Sigmoid colon (tissue), 7 donors: Measurements from ENCODE around the gene ARHGAP5. TPM values are rescaled to one million over a fixed set of nuclear protein-coding genes. Genes with fewer than 3 reads are reported as not detected.
A peak's percentile ranks its signal among the peaks of the same experiment; 100 is the strongest.

Experiments
- DNase-seq: peaks from one replicate; pipeline ENCODE4 v3.0.0-alpha.2; 2019
- H3K27ac ChIP-seq, 4 donors: fragments of 200-600 bp; sonication (generic); one replicate each; pipeline ENCODE4 v1.5.1; 2016 to 2019; ENCODE audit warnings: mild to moderate bottlenecking in 1 of 4
- H3K27me3 ChIP-seq, 3 donors: fragments of 200-600 bp; sonication (generic); one replicate each; pipeline ENCODE4 v1.5.1; 2019; ENCODE audit warnings: mild to moderate bottlenecking in 1 of 3
- H3K36me3 ChIP-seq, 4 donors: fragments of 200-600 bp; sonication (generic); one replicate each; pipeline ENCODE4 v1.5.1; 2016 to 2019
- H3K4me1 ChIP-seq, 4 donors: fragments of 200-600 bp; sonication (generic); one replicate each; pipeline ENCODE4 v1.5.1; 2017 to 2019
- H3K4me3 ChIP-seq, 4 donors: fragments of 200-600 bp; sonication (generic); one replicate each; pipeline ENCODE4 v1.5.1; 2017 to 2019; ENCODE audit warnings: mild to moderate bottlenecking in 2 of 4, moderate library complexity in 1 of 4
- H3K9me3 ChIP-seq, 4 donors: fragments of 200-600 bp in 3 of 4; sonication (generic) in 3 of 4; one replicate each; pipeline versions ENCODE4 v1.5.1 to v1.6.1; 2013 to 2019
- EP300 ChIP-seq, 4 donors: sonication (generic); formaldehyde crosslinking; IDR thresholded peaks; one replicate each; pipeline ENCODE4 v1.6.1; 2017; ENCODE audit warnings: antibody characterized with exemption in 4 of 4
- POLR2A ChIP-seq, 2 donors: fragments of 450-650 bp; IDR thresholded peaks; one replicate each; pipeline ENCODE4 v1.6.1; 2016; ENCODE audit warnings: antibody characterized with exemption in 2 of 2, mild to moderate bottlenecking in 2 of 2, moderate library complexity in 2 of 2
- POLR2AphosphoS5 ChIP-seq, 4 donors: sonication (generic); formaldehyde crosslinking; IDR thresholded peaks; one replicate each; pipeline ENCODE4 v1.6.1; 2017; ENCODE audit warnings: antibody characterized with exemption in 4 of 4
- WGBS, 2 donors: extraction: QIAGEN DNeasy Blood & Tissue Kit; methylation state at CpG; one replicate each; pipeline ENCODE4 v1.1.7; 2013; 5-methylcytosine and 5-hydroxymethylcytosine counted together
- intact Hi-C: fragments of 100-400 bp; cut with DNase I; formaldehyde crosslinking; loops from one replicate; pipeline ENCODE4 v1.15.1; 2023
- polyA plus RNA-seq, 3 donors: library from polyadenylated mRNA; stranded (reverse); fragments of 200-250 nt; gene quantifications; one replicate each; pipeline ENCODE4 v1.2.3, GENCODE V29; 2013
- total RNA-seq, 4 donors: library from RNA; depleted of rRNA; stranded (reverse); fragments of >200 nt; gene quantifications; one replicate each; pipeline ENCODE4 v1.1.0, GENCODE V29; 2016
- TF ChIP-seq, protein P1 (sequence below), 4 experiments: fragments of 450-650 bp in 3 of 4; fragments of 200-600 bp in 1 of 4; IDR thresholded peaks; one replicate each; pipeline ENCODE4 v1.5.1; 2016 to 2019; ENCODE audit warnings: antibody characterized with exemption in 4 of 4, mild to moderate bottlenecking in 3 of 4, moderate library complexity in 2 of 4
- donor health status: healthy with polysubstance abuse.
- donor health status: Bipolar disorder and iron deficiency.
- donor health status: healthy.

The ARHGAP5 gene
- total and polyA plus RNA-seq, 7 donors, result 14.9 to 173 (median 155) TPM

DNA sequence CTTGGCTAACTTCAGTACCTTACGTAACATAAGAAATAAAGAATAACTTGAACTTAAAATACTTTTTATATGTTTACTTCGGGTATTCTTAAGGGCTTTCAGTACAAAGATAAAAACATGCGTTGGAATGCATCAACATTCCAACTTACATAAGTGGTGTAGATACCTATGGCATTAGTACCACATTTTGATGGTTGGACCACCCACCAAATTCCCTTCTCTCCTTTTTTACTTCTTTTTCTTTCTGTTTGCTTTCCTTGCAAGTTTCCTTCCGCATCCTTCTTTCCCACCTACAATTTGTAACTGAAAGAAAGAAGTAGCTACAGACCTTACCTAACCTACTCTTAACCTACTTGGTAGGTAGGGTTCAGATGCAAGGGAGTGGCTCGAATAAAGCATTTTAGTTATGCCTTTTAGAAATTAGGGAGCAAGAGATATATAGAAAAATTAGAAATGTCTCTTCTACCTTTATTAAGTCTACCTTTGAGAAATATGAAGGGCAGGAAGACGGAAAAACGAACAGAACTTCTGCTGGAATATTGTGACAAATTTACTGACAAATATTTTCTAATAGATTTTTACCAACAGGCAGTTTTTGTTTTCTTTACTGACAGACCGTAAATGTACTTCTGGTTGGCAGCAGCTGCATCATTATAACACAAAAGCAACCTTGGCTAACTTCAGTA is 2.1 kb upstream of the ARHGAP5 start:
- Histone ChIP-seq H3K36me3 (no peaks in the 10 kb centered on the region), H3K9me3 (no peaks in the 10 kb centered on the region), H3K27ac (peak overlapping the region; percentile 98 to 100 (median 100)), H3K4me1 (peaks cover 0 to 41% (median 29%) of the 10 kb centered on the region in 4 donors), H3K4me3 (peak overlapping the region in 3 of 4 donors; percentile 90 to 100 (median 96)), H3K27me3 (no peaks in the 10 kb centered on the region)
- TF ChIP-seq POLR2A (IDR thresholded peaks at IDR 0.05) (no peak), EP300 (IDR thresholded peaks at IDR 0.05) (no peak), POLR2AphosphoS5 (IDR thresholded peaks at IDR 0.05) (no peak)
- TF ChIP-seq, protein P1, sequence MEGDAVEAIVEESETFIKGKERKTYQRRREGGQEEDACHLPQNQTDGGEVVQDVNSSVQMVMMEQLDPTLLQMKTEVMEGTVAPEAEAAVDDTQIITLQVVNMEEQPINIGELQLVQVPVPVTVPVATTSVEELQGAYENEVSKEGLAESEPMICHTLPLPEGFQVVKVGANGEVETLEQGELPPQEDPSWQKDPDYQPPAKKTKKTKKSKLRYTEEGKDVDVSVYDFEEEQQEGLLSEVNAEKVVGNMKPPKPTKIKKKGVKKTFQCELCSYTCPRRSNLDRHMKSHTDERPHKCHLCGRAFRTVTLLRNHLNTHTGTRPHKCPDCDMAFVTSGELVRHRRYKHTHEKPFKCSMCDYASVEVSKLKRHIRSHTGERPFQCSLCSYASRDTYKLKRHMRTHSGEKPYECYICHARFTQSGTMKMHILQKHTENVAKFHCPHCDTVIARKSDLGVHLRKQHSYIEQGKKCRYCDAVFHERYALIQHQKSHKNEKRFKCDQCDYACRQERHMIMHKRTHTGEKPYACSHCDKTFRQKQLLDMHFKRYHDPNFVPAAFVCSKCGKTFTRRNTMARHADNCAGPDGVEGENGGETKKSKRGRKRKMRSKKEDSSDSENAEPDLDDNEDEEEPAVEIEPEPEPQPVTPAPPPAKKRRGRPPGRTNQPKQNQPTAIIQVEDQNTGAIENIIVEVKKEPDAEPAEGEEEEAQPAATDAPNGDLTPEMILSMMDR (IDR thresholded peaks at IDR 0.05), result no peak
- 33 to 62% methylated on average over 8 of the region's 8 CpGs for WGBS, 2 donors
- no peak for DNase-seq
- intact Hi-C loops, result loop anchor here (5.0 kb wide), 4 partner anchors 83 to 513 kb away; partner anchors contain the start of gene NUBPL

DNA sequence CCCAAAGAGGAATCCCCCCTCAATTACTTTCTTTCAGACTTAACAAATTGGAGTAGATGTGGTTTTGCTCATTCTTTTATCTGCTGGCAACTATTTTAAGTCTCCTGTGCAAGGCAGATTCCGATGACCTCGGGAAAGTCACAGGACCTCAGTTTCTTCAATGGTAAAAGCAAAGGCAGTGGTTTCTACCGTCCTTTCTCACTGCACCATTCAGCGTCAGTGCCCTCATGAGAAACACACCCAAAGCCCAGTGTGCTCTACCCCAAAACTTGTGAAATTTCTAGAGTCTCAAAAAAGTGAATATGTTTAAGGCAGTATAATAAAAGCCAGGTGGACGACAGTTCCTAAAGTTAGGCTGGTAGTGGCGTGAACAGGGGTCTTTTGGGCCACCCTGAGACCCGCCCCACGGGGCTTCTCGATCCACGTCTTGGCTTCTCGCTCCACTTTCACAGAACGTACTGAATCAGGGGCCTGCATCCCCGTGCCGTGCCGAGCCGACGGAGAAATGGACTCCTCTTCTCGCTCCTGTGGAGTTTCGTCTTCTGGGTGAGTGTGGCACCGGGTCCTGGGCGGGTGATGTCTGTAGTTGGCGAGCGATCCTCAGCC is 1.3 kb upstream of the ARHGAP5 start:
- WGBS, 2 donors, result 0 to 1% methylated on average over 23 of the region's 23 CpGs
- Histone ChIP-seq H3K9me3 (no peaks in the 10 kb centered on the region), H3K27ac (peak overlapping the region; percentile 98 to 100 (median 100)), H3K36me3 (no peaks in the 10 kb centered on the region), H3K4me3 (peak overlapping the region; percentile 64 to 100 (median 93)), H3K4me1 (peaks cover 0 to 48% (median 31%) of the 10 kb centered on the region in 4 donors), H3K27me3 (no peaks in the 10 kb centered on the region)
- peak; percentile 84 for DNase-seq
- intact Hi-C loops, result loop anchor here (2.0 to 5.0 kb wide), 5 partner anchors 83 to 513 kb away; partner anchors contain the start of gene NUBPL
- TF ChIP-seq EP300 (IDR thresholded peaks at IDR 0.05) (no peak), POLR2AphosphoS5 (IDR thresholded peaks at IDR 0.05) (no peak), POLR2A (IDR thresholded peaks at IDR 0.05) (no peak)
- TF ChIP-seq, protein P1 (IDR thresholded peaks at IDR 0.05), result no peak

DNA sequence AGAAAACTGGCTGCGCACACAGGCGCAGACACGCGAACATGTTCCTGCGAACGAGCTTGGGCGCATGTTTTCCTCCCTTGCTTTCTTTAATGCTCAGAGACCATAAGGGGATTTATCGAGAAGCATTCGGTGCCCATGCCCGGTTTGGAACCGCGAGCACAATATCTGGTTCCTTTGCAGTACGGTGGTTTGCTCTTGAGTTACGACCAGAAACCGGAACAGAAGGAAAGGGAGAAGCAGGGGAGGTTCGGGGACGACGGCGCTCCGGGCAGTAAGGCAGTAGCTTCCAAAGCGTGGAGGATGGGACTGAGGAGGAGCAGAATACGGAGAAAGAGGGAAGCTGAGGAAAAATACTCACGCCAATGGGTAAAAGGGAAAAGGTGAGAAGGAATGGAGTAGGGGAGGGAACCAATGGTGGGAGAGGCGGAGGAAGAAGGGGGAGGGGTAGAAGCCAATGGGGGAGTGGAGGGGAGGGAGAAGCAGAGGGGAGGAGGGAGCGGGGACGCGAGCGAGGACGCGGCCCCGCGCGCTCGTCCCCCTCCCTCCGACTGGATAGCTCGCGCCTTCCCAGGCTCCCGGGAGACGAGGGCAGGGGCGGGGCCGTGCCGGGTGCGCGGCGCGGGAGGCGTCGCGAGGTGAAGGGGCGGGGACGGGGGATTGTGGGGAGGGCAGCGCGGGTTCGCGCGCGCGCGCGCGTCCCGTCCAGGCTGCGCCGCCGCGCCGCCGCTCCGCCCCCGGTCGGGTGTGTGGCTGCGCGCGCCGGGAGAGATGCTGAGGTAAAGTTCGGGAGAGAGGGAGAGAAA is 625 bp upstream of the ARHGAP5 start:
- intact Hi-C loops, result loop anchor here (1.0 to 5.0 kb wide), 6 partner anchors 84 to 514 kb away; partner anchors contain the start of gene NUBPL

DNA sequence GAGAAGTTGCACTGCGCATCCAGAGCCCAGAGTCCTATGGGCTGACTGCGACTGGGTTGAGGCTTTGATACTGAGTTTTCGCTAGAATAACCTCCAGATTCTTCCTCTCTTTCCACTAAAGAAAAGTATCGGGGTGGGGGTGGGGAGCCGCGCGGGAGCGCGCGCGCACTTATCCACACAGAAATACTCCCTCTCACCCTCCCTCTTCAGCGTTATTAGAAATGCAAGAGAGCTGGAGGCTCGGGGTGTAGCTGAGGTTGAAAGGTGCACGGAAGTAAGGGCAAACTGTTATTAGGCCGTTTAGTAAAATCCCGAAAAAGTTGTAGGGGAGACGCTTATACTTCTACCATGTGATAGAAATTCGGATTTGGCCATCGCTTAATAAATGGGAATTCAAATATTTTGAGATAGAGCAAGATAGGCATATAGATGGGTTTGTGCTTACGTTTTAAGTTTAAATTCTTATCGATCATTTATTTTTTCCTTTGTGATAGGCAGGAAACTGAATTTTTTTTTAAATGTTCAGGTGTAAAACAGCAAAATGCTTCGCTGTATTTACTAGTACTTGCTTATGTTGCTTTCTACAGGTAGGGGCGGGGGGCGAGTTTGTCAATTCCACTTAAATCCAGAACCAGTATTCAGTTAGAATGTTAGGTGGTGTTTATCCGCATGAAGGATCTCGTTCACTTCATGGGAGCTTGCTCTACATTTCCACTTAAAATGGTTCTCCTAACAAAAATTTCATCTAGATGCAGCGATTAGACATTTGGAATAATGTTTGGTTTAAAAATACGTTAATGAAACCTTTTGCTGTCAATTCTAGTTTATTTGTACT is 1.1 kb downstream of the ARHGAP5 start:
- 1 to 4% methylated on average over 28 of the region's 28 CpGs for WGBS, 2 donors
- no peak for TF ChIP-seq POLR2A (IDR thresholded peaks at IDR 0.05)
- TF ChIP-seq POLR2AphosphoS5 (IDR thresholded peaks at IDR 0.05), result peak in 3 of 4 donors; percentile 38 to 63 (median 57)
- no peaks in the 10 kb centered on the region for H3K36me3 ChIP-seq
- intact Hi-C loops, result loop anchor here (5.0 kb wide), 4 partner anchors 86 to 516 kb away; partner anchors contain the start of gene NUBPL
- DNase-seq, result peak; percentile 69
- peak overlapping the region; percentile 98 to 100 (median 100) for H3K27ac ChIP-seq
- peaks cover 0 to 63% (median 48%) of the 10 kb centered on the region in 4 donors for H3K4me1 ChIP-seq
- H3K27me3 ChIP-seq, result no peaks in the 10 kb centered on the region
- peak overlapping the region; percentile 90 to 100 (median 98) for H3K4me3 ChIP-seq
- H3K9me3 ChIP-seq, result no peaks in the 10 kb centered on the region

More for the DNA sequence above, 625 bp upstream of the ARHGAP5 start:
- H3K27me3 ChIP-seq, result no peaks in the 10 kb centered on the region
- no peaks in the 10 kb centered on the region for H3K9me3 ChIP-seq
- DNase-seq, result peak; percentile 98
- peak overlapping the region; percentile 90 to 100 (median 98) for H3K4me3 ChIP-seq
- peak overlapping the region; percentile 98 to 100 (median 100) for H3K27ac ChIP-seq
- peak; percentile 85 to 91 (median 90) for TF ChIP-seq POLR2AphosphoS5 (IDR thresholded peaks at IDR 0.05)
- peak; percentile 74 to 81 for TF ChIP-seq POLR2A (IDR thresholded peaks at IDR 0.05)
- TF ChIP-seq EP300 (IDR thresholded peaks at IDR 0.05), result no peak
- no peaks in the 10 kb centered on the region for H3K36me3 ChIP-seq
- 0 to 1% methylated on average over 76 of the region's 76 CpGs for WGBS, 2 donors
- peaks cover 0 to 49% (median 33%) of the 10 kb centered on the region in 4 donors for H3K4me1 ChIP-seq

DNA sequence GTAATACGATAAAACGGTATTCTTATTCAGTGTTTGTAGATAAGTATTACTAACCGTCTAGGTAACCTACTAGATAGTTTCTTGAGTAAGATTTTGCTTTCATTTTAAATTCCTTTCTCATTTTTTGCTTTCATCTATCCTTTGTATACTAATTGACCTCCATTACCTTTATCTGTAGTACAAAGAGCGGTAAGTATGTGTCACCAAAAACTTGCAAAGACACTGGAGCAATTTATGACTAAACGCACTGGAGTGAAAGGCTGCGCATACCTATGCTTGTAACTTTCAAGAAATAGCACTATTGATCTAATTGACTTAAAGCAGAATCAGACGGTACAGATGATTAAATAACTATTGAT is 1.7 kb downstream of the ARHGAP5 start:
- 9 to 38% methylated on average over 7 of the region's 7 CpGs for WGBS, 2 donors
- TF ChIP-seq, protein P1 (IDR thresholded peaks at IDR 0.05), result no peak
- TF ChIP-seq POLR2A (IDR thresholded peaks at IDR 0.05) (no peak), POLR2AphosphoS5 (IDR thresholded peaks at IDR 0.05) (no peak), EP300 (IDR thresholded peaks at IDR 0.05) (no peak)
- Histone ChIP-seq H3K36me3 (no peaks in the 10 kb centered on the region), H3K27ac (peak overlapping the region; percentile 98 to 100 (median 100)), H3K27me3 (no peaks in the 10 kb centered on the region), H3K4me1 (peaks cover 0 to 66% (median 50%) of the 10 kb centered on the region in 4 donors), H3K4me3 (peak overlapping the region; percentile 90 to 100 (median 98)), H3K9me3 (no peaks in the 10 kb centered on the region)
- intact Hi-C loops, result loop anchor here (5.0 kb wide), 4 partner anchors 87 to 517 kb away; partner anchors contain the start of gene NUBPL
- DNase-seq, result no peak
